Stimulated activated CD8-positive, alpha-beta memory T cell treated with anti-CD3 and anti-CD28 coated beads, Interleukin-2, amount 100 ng/mL, for 48 hours (primary cell): ENCODE measurements around the gene LRMDA.

Experiments
- DNase-seq, 2 donors: peaks; one replicate each; pipeline ENCODE4 v3.0.0-alpha.2; 2020; ENCODE audit warnings: low read depth in 2 of 2

LRMDA gene

DNA sequence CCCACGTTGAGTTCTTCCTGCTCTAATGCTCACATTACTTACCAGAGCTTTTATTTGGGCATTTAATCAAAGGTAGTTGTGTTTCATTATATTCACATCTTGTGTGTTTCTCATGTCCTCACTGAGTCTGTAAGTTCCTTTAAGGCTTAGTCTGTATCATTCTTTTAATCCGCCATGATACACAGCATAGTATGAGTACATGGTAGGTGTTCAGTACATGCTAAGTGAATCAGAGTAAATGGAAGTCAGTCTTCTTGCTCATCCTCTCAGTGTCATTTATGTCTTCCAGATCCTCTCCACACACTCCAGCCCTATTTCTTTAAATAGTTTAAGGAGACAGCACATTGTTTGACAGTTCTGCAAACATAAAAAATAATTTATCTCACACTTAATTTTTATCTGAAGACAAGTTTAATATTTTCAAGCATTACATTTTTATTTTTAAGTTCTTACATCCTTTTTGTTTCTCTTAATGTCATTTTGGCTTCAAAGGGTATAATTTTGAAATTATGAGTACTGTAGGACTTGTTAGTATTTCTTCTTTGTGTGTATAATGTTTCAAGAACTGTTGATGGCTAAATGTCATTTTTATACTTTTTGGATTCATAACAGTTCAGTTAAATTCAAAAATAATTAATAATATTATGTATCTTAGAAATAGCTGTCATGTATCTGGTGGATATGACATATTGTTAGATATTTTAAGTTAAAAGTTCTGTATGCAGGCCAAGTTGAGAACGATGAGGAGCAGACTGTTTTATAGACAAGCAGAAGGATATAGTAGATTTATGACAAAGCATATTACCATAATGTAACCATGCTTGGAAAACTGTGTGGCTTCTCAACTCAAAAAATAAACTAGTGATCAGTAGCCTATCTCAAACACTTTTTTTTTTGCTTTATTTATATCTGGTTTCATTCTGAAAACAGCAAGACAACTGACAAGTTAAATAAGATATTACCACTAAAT lies 342.7 kb downstream of the LRMDA start:
- no peak for DNase-seq

DNA sequence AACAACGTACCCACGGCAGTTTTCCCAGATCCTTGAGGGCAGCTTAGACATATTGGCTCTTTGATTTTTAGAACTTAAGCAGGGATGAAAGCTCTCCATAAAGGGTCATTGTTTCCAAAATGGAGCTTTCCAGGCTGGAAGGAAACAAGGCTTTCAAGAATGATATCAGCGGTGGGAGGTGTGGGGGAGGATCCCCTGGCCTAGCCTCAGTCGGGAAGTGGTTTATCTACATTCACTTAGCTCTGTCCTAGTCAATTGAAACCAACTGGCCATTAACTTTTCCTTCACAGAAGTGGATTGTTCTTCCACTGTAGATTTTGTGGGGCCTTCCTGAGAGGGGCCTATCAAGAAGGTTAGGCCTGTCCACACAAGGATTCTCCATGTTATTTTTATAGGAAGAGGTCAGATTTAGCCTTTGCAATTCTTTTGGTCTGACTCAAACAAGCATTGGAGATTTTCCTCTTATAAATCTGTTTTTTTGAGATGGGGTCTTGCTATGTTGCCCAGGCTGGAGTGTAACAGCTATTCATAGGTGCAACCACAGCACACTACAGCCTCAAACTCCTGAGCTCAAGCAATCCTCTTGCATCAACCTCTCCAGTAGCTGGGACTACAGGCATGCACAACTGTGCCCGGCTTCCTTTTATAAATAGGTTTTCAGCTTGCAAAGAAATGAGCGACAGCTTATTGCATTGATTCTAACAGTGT lies 343.5 kb downstream of the LRMDA start:
- DNase-seq = no peak

DNA sequence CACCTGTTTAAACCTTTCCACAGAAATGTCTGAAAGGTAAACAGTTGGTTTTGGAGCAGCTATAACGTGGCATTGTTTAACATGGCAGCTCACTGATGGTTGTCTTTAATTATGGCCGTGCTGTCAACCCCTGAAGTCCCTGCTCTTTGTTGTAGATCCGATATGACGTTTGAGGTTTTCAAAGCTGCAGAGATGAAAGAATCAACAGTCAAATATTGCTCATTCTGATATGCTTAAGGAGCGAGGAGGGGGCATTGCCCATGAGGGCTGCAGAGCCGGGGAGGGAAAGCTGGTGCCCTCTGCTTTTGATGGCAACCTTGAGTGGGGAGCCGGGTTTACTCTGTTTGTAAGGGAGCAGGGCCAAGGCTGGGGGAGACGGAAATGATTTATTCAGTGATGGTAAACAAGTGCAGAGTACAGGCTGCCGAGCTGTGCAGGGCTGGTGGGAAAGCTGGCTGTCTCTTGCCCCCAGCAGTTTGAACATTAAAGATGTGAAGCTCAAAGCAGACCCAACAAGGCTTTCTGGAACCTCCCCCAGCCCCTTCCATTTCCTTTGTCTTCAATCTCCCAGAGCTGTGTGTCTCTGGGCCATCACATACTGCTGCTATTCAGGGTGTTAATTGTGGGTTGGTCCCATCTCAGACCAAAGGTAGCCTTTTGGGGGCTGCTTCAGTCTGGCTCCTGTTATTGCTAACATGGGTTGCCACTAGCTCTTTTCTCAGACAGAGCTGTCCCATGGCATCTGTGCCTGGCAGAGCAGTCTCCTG lies 345.5 kb downstream of the LRMDA start:
- no peak for DNase-seq

DNA sequence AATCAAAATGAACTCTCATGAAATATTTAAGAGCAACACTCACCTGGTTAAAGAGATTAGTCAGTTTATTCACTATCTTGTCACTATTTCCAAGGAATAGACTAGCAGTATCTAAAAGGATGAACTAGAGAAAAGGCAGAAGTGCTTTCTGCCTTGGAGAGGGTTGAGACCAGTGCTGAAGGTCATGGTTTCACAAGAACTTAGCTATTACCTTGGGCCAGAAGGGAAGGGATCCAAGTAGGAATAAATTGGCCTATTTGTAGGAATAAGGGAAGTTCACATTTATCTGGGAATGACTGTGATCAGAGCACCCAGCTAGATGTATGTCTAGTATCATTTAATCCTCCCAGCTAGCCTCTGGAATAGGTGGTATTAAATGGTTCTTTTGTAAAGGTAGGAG lies 347.2 kb downstream of the LRMDA start:
- DNase-seq = no peak

DNA sequence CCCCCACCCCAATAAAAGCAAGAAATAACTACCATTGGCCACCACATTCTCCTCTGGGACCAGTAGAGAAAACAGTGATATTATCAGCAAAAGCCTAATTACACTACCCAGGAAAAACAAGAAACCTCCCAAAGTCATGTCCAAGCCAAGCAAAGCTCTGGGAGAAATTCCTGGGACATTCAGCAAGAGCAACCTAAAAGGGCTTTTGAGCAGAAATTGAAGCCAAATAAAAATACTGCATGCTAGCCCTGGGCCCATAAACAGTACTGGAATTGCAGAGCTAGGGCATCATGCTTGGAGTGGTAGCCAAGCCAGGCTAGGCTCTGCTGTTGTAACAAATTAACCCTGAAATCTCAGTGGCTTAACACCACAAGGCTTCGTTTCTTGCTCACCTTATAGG lies 347.9 kb downstream of the LRMDA start:
- no peak for DNase-seq

DNA sequence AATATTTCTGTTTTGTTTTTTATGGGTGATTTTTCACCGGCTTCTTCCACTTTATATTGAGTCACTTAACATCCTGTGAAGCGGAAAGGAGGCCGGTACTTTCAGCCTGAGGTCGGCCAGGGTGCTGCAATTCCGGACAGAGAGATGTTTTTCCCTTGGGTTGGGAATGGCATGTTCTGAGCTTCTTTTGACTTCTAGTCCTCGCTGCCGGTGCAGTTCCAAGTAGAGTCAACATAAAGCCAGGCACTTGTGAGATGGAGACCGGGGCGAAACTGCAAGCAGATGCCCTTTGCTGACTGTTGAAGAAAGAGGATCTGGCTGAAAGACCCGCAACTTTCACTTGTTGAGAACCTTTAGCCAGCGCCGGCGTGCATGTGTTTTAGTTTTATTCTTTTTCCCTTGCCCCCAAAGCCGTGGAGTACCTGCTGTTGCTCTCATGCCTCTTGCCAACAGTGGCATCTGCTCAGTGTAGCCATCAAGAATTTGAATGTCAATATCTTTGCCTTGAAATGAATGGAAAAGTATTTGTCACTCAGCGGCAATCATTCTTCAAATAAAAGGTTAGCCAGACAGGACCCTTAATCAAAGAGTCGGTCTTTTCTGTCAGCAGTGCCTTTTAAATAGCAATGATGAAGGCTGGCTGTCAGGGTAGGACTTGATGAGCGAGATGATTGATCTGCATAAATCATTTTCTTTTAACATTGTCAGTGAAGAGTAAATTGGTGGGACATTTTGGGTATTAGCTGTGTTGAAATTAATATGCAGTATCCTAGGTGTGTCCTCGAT lies 351.2 kb downstream of the LRMDA start:
- no peak for DNase-seq

DNA sequence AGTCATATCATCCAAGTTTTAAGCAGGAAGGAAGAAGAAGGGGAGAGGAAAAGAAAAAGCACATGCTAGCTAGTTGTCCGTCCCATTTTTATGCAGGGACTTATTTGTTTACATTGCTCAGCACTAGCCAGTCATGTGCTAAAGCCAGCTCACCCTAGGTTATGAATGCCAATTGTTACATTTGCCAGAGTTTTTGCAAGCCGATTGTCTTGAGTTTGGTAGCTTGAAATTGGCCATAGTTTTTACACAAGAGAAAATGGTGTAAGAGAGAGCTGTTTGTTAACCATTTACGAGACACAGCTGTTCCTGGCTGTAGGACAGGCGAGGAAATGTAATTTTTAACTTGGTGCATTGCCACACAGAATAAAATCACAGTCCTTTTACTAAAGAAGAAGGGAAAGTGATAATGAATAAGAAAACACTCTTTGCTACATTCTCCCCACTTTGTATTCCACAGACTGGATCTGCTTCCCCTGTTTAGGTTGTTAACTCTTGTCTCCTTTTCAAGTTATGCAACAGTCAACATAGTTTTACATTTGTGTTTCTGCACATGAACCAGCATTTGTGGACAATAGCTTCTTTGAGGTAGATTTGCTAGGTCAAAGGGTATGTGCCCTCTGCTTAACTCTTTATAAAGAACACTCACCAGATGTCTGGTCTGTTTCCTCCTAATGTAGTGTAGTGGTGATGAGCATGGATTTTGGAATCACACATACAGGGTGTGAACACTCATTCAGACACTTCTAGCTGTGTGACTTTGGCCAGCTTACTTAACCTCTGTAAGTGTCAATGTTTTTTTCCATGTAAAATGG lies 357.2 kb downstream of the LRMDA start:
- no peak for DNase-seq

DNA sequence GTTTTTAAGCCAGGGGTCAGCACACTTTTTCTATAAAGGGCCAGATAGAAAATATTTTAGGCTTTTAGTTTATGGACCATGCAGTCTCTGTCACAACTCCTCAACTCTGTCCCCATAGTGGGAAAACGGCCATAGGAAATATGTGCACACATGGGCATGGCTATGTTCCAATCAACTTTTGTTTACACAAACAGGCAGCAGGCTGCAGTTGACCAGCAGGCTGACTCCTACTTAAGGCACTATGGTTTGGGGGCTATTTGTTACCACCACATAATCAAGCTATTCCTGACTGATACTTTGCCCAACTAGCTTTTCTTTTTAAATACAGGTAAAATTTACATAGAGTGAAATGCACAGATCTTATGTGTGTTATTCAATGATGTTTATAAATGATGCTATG lies 362.4 kb downstream of the LRMDA start:
- DNase-seq = no peak

DNA sequence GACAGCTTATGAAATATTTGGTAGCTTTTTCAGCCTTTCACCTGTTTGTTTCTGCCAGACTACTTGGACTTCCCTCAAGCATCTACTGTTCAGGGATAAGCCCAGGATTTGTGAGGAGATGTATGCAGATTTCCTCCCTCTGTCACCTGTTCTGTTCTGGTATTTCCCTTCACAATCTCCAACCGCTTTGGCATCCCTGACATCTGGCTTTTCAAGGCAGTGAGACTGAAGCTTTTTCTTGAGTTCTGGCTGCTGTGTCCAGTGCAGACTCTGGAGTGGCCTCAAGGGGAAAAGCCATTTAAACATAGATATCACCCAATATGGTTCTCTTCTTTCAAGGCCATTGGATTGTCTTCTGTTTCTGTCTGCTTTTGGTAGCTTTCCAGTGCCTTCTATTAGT lies 369.7 kb downstream of the LRMDA start:
- DNase-seq = no peak

DNA sequence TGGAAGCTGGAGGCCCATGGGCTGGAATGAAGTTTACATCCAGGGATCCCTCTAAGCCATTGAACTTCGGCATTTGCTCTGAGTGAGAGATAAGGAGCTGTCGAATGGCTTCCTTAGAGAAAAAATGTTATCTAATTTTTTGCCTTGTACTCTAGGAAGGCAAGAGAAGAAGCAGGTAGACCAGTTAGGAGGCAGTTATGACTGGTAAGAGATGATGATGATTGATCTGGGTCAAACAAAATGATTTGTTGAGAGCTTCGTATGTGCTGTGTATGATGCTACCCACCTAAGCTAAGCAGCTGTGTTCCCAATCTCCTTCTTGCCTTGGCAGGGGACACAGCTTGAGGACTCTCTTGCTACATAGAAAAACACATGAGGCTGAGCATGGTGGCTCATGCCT lies 370.2 kb downstream of the LRMDA start:
- no peak for DNase-seq

DNA sequence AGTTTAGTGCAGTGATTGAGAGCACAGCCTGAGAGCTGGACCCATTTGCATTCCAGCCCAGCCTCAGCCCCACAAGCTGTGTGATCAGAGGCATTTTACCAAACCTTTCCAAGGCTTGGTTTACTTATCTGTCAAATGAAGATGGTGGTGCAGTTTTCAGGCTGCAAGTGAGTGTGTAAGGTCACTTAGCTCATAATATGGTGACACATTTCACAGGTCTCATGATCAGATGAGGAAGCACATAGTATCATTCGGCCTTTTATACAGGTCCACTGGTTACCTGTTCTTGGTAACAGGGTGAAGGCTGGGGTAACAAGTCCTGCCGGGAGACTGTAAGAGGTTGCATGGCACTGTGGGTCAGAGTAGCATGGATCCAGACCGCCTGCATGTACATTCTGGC lies 371.7 kb downstream of the LRMDA start:
- DNase-seq = no peak

DNA sequence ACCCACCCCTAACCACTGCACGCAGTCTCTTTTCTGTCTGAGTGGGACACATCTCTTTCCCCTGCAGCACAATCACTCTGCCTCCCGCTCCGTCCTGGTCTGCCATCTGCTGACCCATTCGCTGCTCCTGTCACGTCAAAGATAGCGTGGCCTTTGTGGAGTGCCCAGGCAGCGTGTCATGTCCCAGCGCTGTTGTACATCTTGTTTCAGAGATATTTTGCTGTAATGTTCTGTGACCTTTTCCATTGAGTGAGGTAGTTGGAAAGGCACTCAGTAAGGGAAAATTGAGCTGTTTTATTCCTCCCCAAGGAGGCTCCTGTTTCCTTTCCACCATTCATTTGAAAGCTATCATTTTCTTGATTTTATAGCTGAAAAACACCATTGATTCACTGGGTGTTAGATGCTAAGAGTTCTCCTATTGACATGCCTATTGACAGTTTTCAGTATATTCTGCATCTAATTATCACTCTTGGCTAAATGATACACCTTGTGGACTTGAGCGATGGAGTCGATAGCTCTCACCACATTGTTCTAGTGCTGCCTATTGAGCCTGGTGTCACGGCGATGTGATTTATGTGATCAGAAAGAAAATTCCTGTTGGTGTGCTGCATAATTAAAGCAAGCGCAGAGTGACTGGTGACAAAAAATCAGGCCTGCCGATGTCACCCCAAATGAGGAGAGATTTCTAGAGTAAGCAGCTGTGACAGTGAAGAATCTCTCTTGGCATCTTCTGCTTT lies 372.6 kb downstream of the LRMDA start:
- no peak for DNase-seq

DNA sequence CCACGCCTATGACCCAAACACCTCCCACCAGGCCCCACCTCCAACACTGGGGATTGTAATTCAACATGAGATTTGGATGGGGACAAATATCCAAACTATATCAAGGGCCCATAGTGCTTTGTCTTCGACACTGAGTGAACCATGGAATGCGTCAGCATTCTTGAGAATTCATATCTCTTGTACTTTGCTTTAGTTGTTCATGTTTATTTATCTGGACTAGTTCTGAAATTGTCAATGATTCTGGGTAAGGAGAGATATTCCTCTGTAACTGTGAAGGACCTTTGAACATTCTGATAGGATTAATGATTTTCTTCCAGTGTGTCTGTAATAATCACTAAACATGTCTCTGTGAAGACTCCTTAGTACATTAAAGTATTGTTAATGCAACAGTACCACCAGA lies 374.8 kb downstream of the LRMDA start:
- DNase-seq = no peak

DNA sequence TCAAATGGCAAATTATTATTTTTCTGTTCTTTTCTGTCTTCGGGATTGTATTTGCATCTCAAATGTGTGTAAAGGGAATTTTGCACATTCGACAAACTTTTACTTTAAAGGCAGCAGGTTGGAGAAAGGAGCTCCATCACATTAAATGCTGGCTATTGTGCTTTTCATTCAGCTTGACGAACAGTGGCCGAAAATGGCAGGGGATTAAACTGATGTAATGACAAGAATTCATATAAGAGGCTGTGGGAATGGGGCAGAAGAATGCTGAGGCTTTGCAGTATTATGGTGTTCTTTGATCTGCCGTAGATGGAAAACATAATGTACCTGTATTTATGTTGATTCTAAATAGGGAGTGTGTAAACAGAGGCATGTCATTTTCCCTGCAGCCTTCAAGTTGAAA lies 376.0 kb downstream of the LRMDA start:
- DNase-seq = no peak

DNA sequence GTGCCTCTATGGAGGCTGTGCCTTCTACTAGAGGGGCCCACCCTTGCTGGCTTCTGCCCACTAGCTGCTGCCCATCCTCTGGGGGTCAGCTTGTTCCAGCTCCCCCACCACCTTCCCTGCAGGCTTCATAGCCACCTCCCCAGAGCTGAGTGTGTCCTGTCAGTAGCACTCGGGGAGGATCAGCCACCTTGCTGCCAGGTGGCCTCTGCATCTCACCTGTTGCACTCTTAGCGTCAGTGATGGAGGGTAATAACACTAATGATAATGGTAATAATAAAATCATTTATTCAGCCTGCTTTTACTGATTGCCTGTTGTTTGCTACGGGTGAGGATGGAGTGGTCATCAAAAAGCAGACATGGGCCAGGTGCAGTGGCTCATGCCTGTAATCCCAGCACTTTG lies 377.6 kb downstream of the LRMDA start:
- no peak for DNase-seq

DNA sequence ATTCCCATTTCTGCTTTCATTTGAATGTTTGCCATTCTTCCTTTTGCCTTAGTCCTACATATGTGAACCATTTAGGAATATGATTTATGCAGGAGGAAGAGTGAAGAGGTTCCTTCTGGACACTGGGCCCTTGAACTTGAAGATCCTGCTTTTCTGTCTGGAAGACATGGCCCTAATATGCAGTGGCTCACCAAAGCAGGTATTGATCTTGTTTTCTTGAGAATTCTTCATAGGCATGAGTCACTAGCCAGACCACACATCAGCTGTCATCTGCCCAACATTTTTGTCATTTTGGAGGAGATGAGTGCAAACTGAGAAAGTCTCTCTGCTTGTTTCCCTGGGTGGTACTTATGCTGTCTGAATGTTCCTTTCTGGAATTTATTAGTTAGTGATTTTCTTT lies 382.6 kb downstream of the LRMDA start:
- no peak for DNase-seq

DNA sequence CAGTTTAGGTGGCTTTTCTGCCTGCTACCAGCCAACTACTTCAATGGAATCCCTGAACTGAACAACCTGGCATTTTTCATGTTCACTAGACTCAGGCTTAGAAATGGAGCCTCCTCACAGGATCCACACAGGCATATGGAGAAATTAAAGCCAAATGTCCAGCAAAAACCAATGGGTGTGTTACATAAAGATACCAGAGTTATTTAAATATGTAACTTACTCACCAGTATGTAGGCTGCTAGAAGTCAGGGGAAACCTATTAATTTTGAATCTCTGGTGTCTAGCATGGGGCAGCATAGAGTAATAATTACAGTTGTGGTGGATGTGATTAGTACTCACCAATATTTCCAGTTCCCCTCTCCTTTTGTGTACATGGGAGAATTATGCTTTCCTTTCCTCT lies 383.6 kb downstream of the LRMDA start:
- no peak for DNase-seq

DNA sequence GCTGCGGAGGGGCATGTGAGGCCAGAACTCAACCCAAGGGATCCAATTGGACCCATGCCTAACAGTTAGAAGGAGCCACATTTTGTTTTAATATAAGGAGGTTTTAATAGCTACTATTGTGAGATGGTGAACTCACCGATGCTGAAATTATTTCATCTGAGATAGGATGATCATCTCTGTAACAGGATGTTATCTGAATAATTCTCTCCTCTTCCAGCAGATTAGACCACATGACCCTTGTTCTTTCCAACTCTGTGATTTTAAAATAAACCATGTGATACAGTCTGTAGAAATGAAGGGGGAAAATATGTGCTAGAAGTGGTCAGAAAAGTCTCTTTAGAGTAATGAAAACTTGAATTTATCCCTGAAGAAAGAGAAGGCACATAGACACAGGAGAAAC lies 385.8 kb downstream of the LRMDA start:
- DNase-seq = no peak

DNA sequence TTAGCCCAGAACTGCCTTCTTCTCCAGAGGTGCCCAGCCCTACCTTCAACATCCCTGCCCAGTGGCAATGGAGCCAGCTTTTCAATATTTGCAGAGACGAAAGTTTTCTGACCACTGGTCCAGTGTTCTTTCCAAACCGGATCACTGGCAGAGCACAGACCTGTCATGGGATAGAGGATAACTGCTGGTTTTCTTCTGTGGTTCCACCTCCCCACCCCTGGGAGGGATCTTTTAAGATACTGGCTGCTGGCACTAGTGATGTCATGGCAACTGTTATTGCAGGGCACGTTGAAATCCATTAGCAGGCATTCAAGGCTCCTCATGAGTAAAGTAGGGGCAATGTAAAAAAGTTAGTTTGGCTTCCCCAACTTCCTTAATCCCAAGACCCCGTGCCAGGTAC lies 387.1 kb downstream of the LRMDA start:
- DNase-seq = no peak

DNA sequence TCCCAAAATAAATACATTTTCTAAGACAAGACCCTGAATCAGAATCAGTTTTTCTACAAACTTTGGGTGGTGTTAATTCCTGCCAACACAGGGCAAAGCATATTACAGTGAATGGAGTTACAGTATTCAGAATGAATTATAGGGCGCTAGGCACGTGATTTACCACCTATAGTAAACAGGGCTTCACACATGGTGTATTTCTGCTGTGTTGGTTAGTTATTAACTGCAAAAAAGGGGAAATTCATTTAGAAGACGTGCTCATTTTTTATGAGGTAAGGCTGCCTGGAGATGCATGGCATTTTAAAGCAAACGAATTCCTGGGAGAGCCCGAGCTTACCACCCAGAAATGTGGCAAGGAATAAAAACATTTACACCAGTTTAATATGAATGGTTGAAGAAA lies 393.8 kb downstream of the LRMDA start:
- no peak for DNase-seq
